Measurements from ENCODE around the gene ADIPOR2. TPM values are rescaled to one million over a fixed set of nuclear protein-coding genes. Genes with fewer than 3 reads are reported as not detected.

Gene ADIPOR2
- total RNA-seq, 1 donor from 2014 or later, result 35.7 TPM

- no peak for DNase-seq
Measured at GRCh38 chr12:1800401-1801302, 109.8 kb downstream of the ADIPOR2 start.

- DNase-seq, result no peak
Measured at GRCh38 chr12:1801303-1801975, 110.6 kb downstream of the ADIPOR2 start.

GRCh38 chr12:1803736-1804135, 112.9 kb downstream of the ADIPOR2 start:
- no peak for DNase-seq

GRCh38 chr12:1804545-1805332, 113.9 kb downstream of the ADIPOR2 start:
- peak; percentile 85 for DNase-seq

GRCh38 chr12:1805441-1806081, 114.7 kb downstream of the ADIPOR2 start:
- DNase-seq, result no peak

GRCh38 chr12:1806301-1807086, 115.6 kb downstream of the ADIPOR2 start:
- no peak for DNase-seq

- no peak for DNase-seq
Measured at GRCh38 chr12:1807087-1807860, 116.4 kb downstream of the ADIPOR2 start.

- DNase-seq, result no peak
Measured at GRCh38 chr12:1808036-1808797, 117.3 kb downstream of the ADIPOR2 start.

GRCh38 chr12:1808798-1809480, 118.1 kb downstream of the ADIPOR2 start:
- no peak for DNase-seq

- DNase-seq, result no peak
Measured at GRCh38 chr12:1809591-1810190, 118.8 kb downstream of the ADIPOR2 start.

GRCh38 chr12:1810201-1810930, 119.5 kb downstream of the ADIPOR2 start:
- DNase-seq, result no peak

- DNase-seq, result no peak
Measured at GRCh38 chr12:1810931-1811280, 120.0 kb downstream of the ADIPOR2 start.

GRCh38 chr12:1811281-1811947, 120.5 kb downstream of the ADIPOR2 start:
- DNase-seq, result no peak

- DNase-seq, result no peak
Measured at GRCh38 chr12:1811948-1812291, 121.0 kb downstream of the ADIPOR2 start.

- no peak for DNase-seq
Measured at GRCh38 chr12:1812650-1813302, 121.9 kb downstream of the ADIPOR2 start.

GRCh38 chr12:1814266-1814665, 123.4 kb downstream of the ADIPOR2 start:
- no peak for DNase-seq

- no peak for DNase-seq
Measured at GRCh38 chr12:1815108-1815507, 124.2 kb downstream of the ADIPOR2 start.

Measured in occipital lobe (tissue), 2 donors.